HepG2 (cell line): ENCODE results near the gene PRELP. TPM values are rescaled to one million over a fixed set of nuclear protein-coding genes. Genes with fewer than 3 reads are reported as not detected.

Experiments used
- ATAC-seq: fragments of 200-7000 bp; cut with Tn5 transposase; 3 replicates; pipeline ENCODE4 v1.9.1; 2020; ENCODE audit warnings: mild to moderate bottlenecking, moderate library complexity
- BruUV-seq: library from RNA; stranded (reverse); fragments of 400-500 nt; replicated peaks from 2 replicates; lab custom pipeline; 2021; lab: Mats Ljungman, UMichigan
- CTCF ChIA-PET: fragments of 300-600 bp; formaldehyde crosslinking; extraction: SDS; loops from one replicate; lab custom pipeline; 2021; ENCODE audit warnings: low total read pairs, inconsistent platforms, low intra/inter-chr PET ratio; lab: Yijun Ruan, JAX
- POLR2A ChIA-PET: fragments of 350-600 bp; sonication (Branson Sonifier 250); formaldehyde crosslinking; loops from one replicate; lab custom pipeline; 2020; ENCODE audit warnings: antibody characterized with exemption, inconsistent platforms; lab: Yijun Ruan, JAX
- DNase-seq: peaks from one replicate; pipeline ENCODE4 v3.0.0-alpha.2; 2015; ENCODE audit warnings: low spot score
- FAIRE-seq: peaks from 3 replicates; lab custom pipeline; 2011; peaks lifted over from hg19 to GRCh38; lab: Jason Lieb, UNC
- H2AFZ ChIP-seq: one replicate; pipeline ENCODE4 v1.6.1; 2011; ENCODE audit warnings: low read length, inconsistent platforms
- H3K27ac ChIP-seq: fragments of 300-600 bp; 3 replicates; pipeline ENCODE4 v1.8.0; 2011; ENCODE audit warnings: mixed run types, mild to moderate bottlenecking, mixed read lengths, low read length, inconsistent platforms; ENCODE audit not compliant: insufficient read depth; ENCODE audit errors: extremely low read length
- H3K27me3 ChIP-seq, 2 experiments: fragments of 200-600 bp in 1 of 2; 2 replicates in 1 of 2; 3 replicates in 1 of 2; pipeline versions ENCODE4 v1.6.0 to v1.8.0; 2011; ENCODE audit warnings: low read length in 2 of 2, mild to moderate bottlenecking in 2 of 2, moderate library complexity in 2 of 2, inconsistent platforms in 1 of 2; ENCODE audit not compliant: insufficient read depth in 2 of 2, control insufficient read depth in 1 of 2
- H3K36me3 ChIP-seq, 2 experiments: fragments of 200-600 bp in 1 of 2; replicated peaks in 1 of 2; 2 replicates in 1 of 2; 3 replicates in 1 of 2; pipeline versions ENCODE4 v1.5.1 to v1.8.0; 2011; ENCODE audit warnings: low read length in 2 of 2, inconsistent platforms in 1 of 2; ENCODE audit not compliant: insufficient read depth in 2 of 2, control insufficient read depth in 1 of 2
- H3K4me1 ChIP-seq: 2 replicates; pipeline ENCODE4 v1.5.1; 2012; ENCODE audit warnings: low read length, inconsistent platforms; ENCODE audit not compliant: insufficient read depth
- H3K4me2 ChIP-seq: 2 replicates; pipeline ENCODE4 v1.6.0; 2011; ENCODE audit warnings: low read depth, low read length, inconsistent platforms
- H3K4me3 ChIP-seq, 3 experiments: fragments of 200-600 bp in 1 of 3; sonication (generic), shearing (Covaris generic) in 1 of 3; replicated peaks in 1 of 3; 2 replicates each; pipeline ENCODE4 v1.5.1; 2011 to 2016; ENCODE audit warnings: low read length in 3 of 3, inconsistent platforms in 2 of 3, low read depth in 2 of 3, mild to moderate bottlenecking in 2 of 3, control low read depth in 1 of 3, mixed read lengths in 1 of 3; ENCODE audit not compliant: insufficient read depth in 1 of 3
- H3K79me2 ChIP-seq: one replicate; pipeline ENCODE4 v1.6.1; 2011; ENCODE audit warnings: low read length, inconsistent platforms; ENCODE audit not compliant: insufficient read depth
- H3K9ac ChIP-seq: 2 replicates; pipeline ENCODE4 v1.6.0; 2011; ENCODE audit warnings: mild to moderate bottlenecking, low read depth, low read length, inconsistent platforms; ENCODE audit not compliant: insufficient read depth
- H3K9me3 ChIP-seq: 2 replicates; pipeline ENCODE4 v1.5.1; 2012; ENCODE audit warnings: mild to moderate bottlenecking, low read length
- H4K20me1 ChIP-seq: 2 replicates; pipeline ENCODE4 v1.6.0; 2011; ENCODE audit warnings: inconsistent platforms, mild to moderate bottlenecking, low read length, moderate library complexity; ENCODE audit not compliant: insufficient read depth
- AHDC1 ChIP-seq: sonication (generic); formaldehyde crosslinking; IDR thresholded peaks from 2 replicates; pipeline ENCODE4 v1.5.1; 2020; ENCODE audit warnings: mild to moderate bottlenecking, missing genetic modification reagents, borderline replicate concordance
- CC2D1A ChIP-seq: sonication (generic); formaldehyde crosslinking; IDR thresholded peaks from 2 replicates; pipeline ENCODE4 v1.8.1; 2023; ENCODE audit warnings: mild to moderate bottlenecking, missing genetic modification reagents
- MBNL3 ChIP-seq: fragments of 250-450 bp; sonication (Bioruptor Pico); conservative IDR thresholded peaks from 2 replicates; pipeline ENCODE4 v1.8.0; 2022; ENCODE audit warnings: mild to moderate bottlenecking, inconsistent platforms
- NFYB ChIP-seq: sonication (generic); formaldehyde crosslinking; IDR thresholded peaks from 2 replicates; pipeline ENCODE4 v1.4.0; 2020; ENCODE audit warnings: missing genetic modification reagents
- ZNF230 ChIP-seq: sonication (generic); formaldehyde crosslinking; IDR thresholded peaks from 2 replicates; pipeline ENCODE4 v1.4.0; 2020; ENCODE audit warnings: mild to moderate bottlenecking, missing genetic modification reagents
- ZNF383 ChIP-seq: sonication (generic); formaldehyde crosslinking; IDR thresholded peaks from 2 replicates; pipeline ENCODE4 v1.4.0; 2020; ENCODE audit warnings: missing genetic modification reagents, mild to moderate bottlenecking, borderline replicate concordance
- ZNF572 ChIP-seq: sonication (generic); formaldehyde crosslinking; IDR thresholded peaks from 2 replicates; pipeline ENCODE4 v1.5.1; 2020; ENCODE audit warnings: mild to moderate bottlenecking, missing genetic modification reagents
- ZNF646 ChIP-seq: sonication (generic); formaldehyde crosslinking; IDR thresholded peaks from 2 replicates; pipeline ENCODE4 v1.9.0; 2021; ENCODE audit warnings: mild to moderate bottlenecking, missing genetic modification reagents
- ZNF800 ChIP-seq: sonication (generic); formaldehyde crosslinking; IDR thresholded peaks from 2 replicates; pipeline ENCODE4 v1.4.0; 2020; ENCODE audit warnings: missing genetic modification reagents
- WGBS: methylation state at CpG from one replicate; pipeline ENCODE4 v1.1.6; 2017; ENCODE audit warnings: low lambda C conversion rate; 5-methylcytosine and 5-hydroxymethylcytosine counted together
- in situ Hi-C: cut with HindIII; loops from 2 replicates; pipeline ENCODE4 v1.10.0; 2017; ENCODE audit warnings: low pct_unique_long_range_greater_than_20kb; ENCODE audit not compliant: extremely low pct_ligation_motif_present
- intact Hi-C: fragments of 100-400 bp; cut with micrococcal nuclease; formaldehyde crosslinking; loops from one replicate; pipeline ENCODE4 v1.10.0; 2022; ENCODE audit not compliant: unreplicated experiment
- polyA plus RNA-seq, 8 experiments: library from polyadenylated mRNA; depleted of rRNA in 3 of 8; stranded (reverse) in 7 of 8; unstranded in 1 of 8; fragments of >200 nt; fragmentation: Illumina TruSeq in 4 of 8; extraction: Trizol in 4 of 8; gene quantifications; 2 replicates each; pipeline versions ENCODE4 v1.2.1 to v1.2.3, GENCODE V29; 2011 to 2016; ENCODE audit warnings: low read depth in 4 of 8, missing spikeins in 1 of 8, mixed read lengths in 1 of 8; ENCODE audit not compliant: insufficient read depth in 1 of 8
- total RNA-seq, 5 experiments: library from RNA; depleted of rRNA; stranded (reverse); fragments of >200 nt; fragmentation: Illumina TruSeq; extraction: Trizol; gene quantifications; 2 replicates each; pipeline ENCODE4 v1.2.3, GENCODE V29; 2016; ENCODE audit warnings: low read depth in 1 of 5

Gene PRELP
- total and polyA plus RNA-seq, 2 of the 13 experiments (the other 11 are each of a cell fraction or from before 2014, with no cell fraction given) = not detected

- no peak overlapping the region for H3K4me2 ChIP-seq
- CTCF ChIA-PET = no interaction called here
- TF ChIP-seq MBNL3 (CRISPR knock-in tag) (no peak), ZNF230 (CRISPR knock-in tag) (no peak), NFYB (no peak), ZNF646 (CRISPR knock-in tag) (no peak), ZNF800 (CRISPR knock-in tag) (no peak), ZNF572 (CRISPR knock-in tag) (no peak), AHDC1 (no peak), CC2D1A (CRISPR knock-in tag) (no peak), ZNF383 (no peak)
These were observed 709 bp downstream of the PRELP start for GRCh38 chr1:203476216-203476814.

More at GRCh38 chr1:203476216-203476814, 709 bp downstream of the PRELP start:
- H3K9ac ChIP-seq = no peak overlapping the region
- peaks cover 0 to 34% of the 10 kb centered on the region in 2 experiments; a peak in 3 of 5 replicates for H3K27me3 ChIP-seq
- H3K4me3 ChIP-seq = no peak overlapping the region
- DNase-seq = no peak
- ATAC-seq = no peak
- POLR2A ChIA-PET = no interaction called here
- FAIRE-seq = no peak
- no peak overlapping the region for H2AFZ ChIP-seq
- H3K79me2 ChIP-seq = no peaks in the 10 kb centered on the region
- BruUV-seq = no TSS peak
- intact Hi-C loops = no loop called here
- WGBS = 20% methylated on average over 9 of the region's 9 CpGs
- in situ Hi-C loops = no loop called here
- H3K27ac ChIP-seq = no peak overlapping the region
- no peaks in the 10 kb centered on the region for H3K4me1 ChIP-seq
- no peaks in the 10 kb centered on the region for H3K9me3 ChIP-seq
- H3K36me3 ChIP-seq = no peaks in the 10 kb centered on the region
- no peaks in the 10 kb centered on the region for H4K20me1 ChIP-seq
